Lung (tissue), 12 donors: ENCODE results near the gene ATP1A1. TPM values are rescaled to one million over a fixed set of nuclear protein-coding genes. Genes with fewer than 3 reads are reported as not detected.

Experiments
- ATAC-seq: fragments of 200-7000 bp; cut with Tn5 transposase; one replicate; pipeline ENCODE4 v1.9.1; 2020; ENCODE audit warnings: moderate number of reproducible peaks; ENCODE audit not compliant: insufficient read depth, low FRiP score
- DNase-seq, 3 donors: peaks; one replicate each; pipeline ENCODE4 v3.0.0-alpha.2; 2013 to 2017
- H3K27ac ChIP-seq, 2 donors: one replicate each; pipeline ENCODE4 v1.5.1; 2013; ENCODE audit warnings: mild to moderate bottlenecking in 2 of 2, moderate library complexity in 2 of 2, control low read depth in 1 of 2, inconsistent platforms in 1 of 2, low read depth in 1 of 2, low read length in 1 of 2
- H3K27me3 ChIP-seq, 3 donors: one replicate each; pipeline ENCODE4 v1.5.1; 2013; ENCODE audit warnings: low read length in 2 of 3; ENCODE audit not compliant: control insufficient read depth in 3 of 3, insufficient read depth in 3 of 3
- H3K36me3 ChIP-seq, 4 donors: one replicate each; pipeline ENCODE4 v1.5.1; 2013; ENCODE audit warnings: low read length in 4 of 4, mild to moderate bottlenecking in 1 of 4, moderate library complexity in 1 of 4; ENCODE audit not compliant: control insufficient read depth in 4 of 4, insufficient read depth in 4 of 4
- H3K4me1 ChIP-seq, 5 donors: one replicate each; pipeline ENCODE4 v1.5.1; 2013; ENCODE audit warnings: low read length in 5 of 5, mild to moderate bottlenecking in 2 of 5, moderate library complexity in 1 of 5; ENCODE audit not compliant: control insufficient read depth in 5 of 5, insufficient read depth in 5 of 5
- H3K4me3 ChIP-seq: one replicate; pipeline ENCODE4 v1.5.1; 2013; ENCODE audit warnings: mild to moderate bottlenecking, control low read depth, moderate library complexity
- H3K9ac ChIP-seq, 2 donors: one replicate each; pipeline ENCODE4 v1.5.1; 2013; ENCODE audit warnings: low read length in 2 of 2, control low read depth in 1 of 2; ENCODE audit not compliant: insufficient read depth in 1 of 2
- H3K9me3 ChIP-seq, 4 donors: one replicate each; pipeline ENCODE4 v1.5.1; 2013; ENCODE audit warnings: low read length in 3 of 4, mild to moderate bottlenecking in 1 of 4, moderate library complexity in 1 of 4; ENCODE audit not compliant: control insufficient read depth in 4 of 4, insufficient read depth in 3 of 4
- CTCF ChIP-seq: IDR thresholded peaks from 2 replicates; pipeline ENCODE4 v1.5.1; 2012; ENCODE audit warnings: mild to moderate bottlenecking; ENCODE audit errors: control extremely low read depth, extremely low read depth
- WGBS, 2 donors: extraction: QIAGEN DNeasy Blood & Tissue Kit; methylation state at CpG; one replicate each; pipeline ENCODE4 v1.1.7; 2013; 5-methylcytosine and 5-hydroxymethylcytosine counted together
- polyA plus RNA-seq, 2 donors: library from polyadenylated mRNA; stranded (reverse); fragments of 200-250 nt; gene quantifications; one replicate each; pipeline ENCODE4 v1.2.1, GENCODE V29; 2013
- total RNA-seq, 2 donors: library from RNA; depleted of rRNA in 1 of 2; stranded (reverse); fragments of >200 nt in 1 of 2; gene quantifications; one replicate each; pipeline ENCODE4 v1.2.1, GENCODE V29; 2014 to 2021
- donor health status: control.
- donor health status: control.
- donor health status: Bipolar disorder and iron deficiency.
- donor health status: healthy.
- donor health status: DM: yes; HTN: yes; CAD: no.

Gene ATP1A1
- total and polyA plus RNA-seq, 4 donors: 320 to 715 (median 612) TPM

- no peak for ATAC-seq
Measured at GRCh38 chr1:116433275-116434257, 60.5 kb downstream of the ATP1A1 start.

GRCh38 chr1:116434849-116435248 is 61.8 kb downstream of the ATP1A1 start:
- Histone ChIP-seq H3K27ac (no peak overlapping the region), H3K27me3 (no peaks in the 10 kb centered on the region), H3K36me3 (no peaks in the 10 kb centered on the region), H3K9me3 (no peaks in the 10 kb centered on the region), H3K4me1 (peaks cover 0 to 5% (median 0%) of the 10 kb centered on the region in 5 donors), H3K9ac (no peak overlapping the region), H3K4me3 (no peak overlapping the region)
- WGBS, 2 donors: 89 to 96% methylated on average over 3 of the region's 3 CpGs
- TF ChIP-seq CTCF: no peak
- ATAC-seq (no peak), DNase-seq (no peak)

More at GRCh38 chr1:116433275-116434257, 60.5 kb downstream of the ATP1A1 start:
- Histone ChIP-seq H3K27me3 (no peaks in the 10 kb centered on the region), H3K36me3 (no peaks in the 10 kb centered on the region), H3K4me3 (no peak overlapping the region), H3K9ac (no peak overlapping the region), H3K9me3 (no peaks in the 10 kb centered on the region), H3K27ac (peak overlapping the region in 1 of 2 donors; percentile 78), H3K4me1 (peaks cover 0 to 5% (median 0%) of the 10 kb centered on the region in 5 donors)
- 71 to 74% methylated on average over 13 of the region's 13 CpGs for WGBS, 2 donors
- peak; percentile 11 to 39 (median 34) for DNase-seq
- TF ChIP-seq CTCF: no peak

GRCh38 chr1:116435806-116436610 is 63.0 kb downstream of the ATP1A1 start:
- Histone ChIP-seq H3K27ac (no peak overlapping the region), H3K36me3 (no peaks in the 10 kb centered on the region), H3K4me3 (no peak overlapping the region), H3K9me3 (no peaks in the 10 kb centered on the region), H3K9ac (no peak overlapping the region), H3K4me1 (peaks cover 0 to 5% (median 0%) of the 10 kb centered on the region in 5 donors), H3K27me3 (no peaks in the 10 kb centered on the region)
- 91 to 100% methylated on average over 2 of the region's 2 CpGs for WGBS, 2 donors
- no peak for ATAC-seq
- TF ChIP-seq CTCF: no peak
- DNase-seq: no peak
